Measurements from ENCODE around the gene ARHGEF28.

The ARHGEF28 gene

DNA sequence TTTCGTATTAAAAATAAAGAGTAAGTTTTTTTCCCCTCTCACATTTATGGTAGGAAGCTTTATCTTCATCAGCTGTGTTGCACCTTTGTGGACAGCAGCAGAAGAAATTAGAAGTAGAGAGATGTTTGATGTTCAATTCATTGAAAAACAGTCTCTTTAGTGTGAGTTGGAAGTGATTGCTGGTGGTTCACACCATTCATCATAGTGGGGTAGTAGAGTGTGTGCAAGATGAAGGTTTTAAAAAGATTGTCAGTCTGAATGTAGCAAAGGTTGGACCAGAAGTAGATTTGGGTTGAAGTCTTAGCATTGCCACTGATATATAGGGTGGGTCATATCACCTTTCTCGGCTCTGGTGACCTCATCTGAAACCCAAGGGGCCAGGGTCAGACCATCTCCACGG is 10.4 kb downstream of the ARHGEF28 start:
- TF ChIP-seq ZNF274 (IDR thresholded peaks at IDR 0.05; ENCODE audit: low read depth, low read length) = no peak
- no peak overlapping the region for H3K4me3 ChIP-seq (ENCODE audit: low read length)

DNA sequence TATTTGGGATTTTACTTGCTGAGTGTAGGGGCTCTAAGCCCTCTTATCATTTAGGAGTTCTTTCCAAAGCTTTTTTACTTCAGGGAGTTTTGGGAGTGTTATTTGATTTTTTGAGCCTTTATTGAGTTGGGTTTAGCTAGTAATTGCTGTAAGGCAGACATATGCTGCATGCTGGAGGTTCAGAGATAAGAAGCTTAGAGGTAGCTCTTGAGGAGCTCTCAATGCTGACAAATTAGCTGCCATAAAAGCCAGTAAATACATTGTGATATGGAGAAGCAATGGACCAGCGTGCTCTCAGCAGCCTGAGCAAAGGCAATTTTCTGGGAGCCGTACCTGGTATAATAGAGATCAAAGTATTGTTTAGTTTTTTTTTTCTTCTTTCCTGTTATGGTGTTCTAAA is 11.6 kb downstream of the ARHGEF28 start:
- TF ChIP-seq ZNF274 (IDR thresholded peaks at IDR 0.05; ENCODE audit: low read depth, low read length) = no peak

DNA sequence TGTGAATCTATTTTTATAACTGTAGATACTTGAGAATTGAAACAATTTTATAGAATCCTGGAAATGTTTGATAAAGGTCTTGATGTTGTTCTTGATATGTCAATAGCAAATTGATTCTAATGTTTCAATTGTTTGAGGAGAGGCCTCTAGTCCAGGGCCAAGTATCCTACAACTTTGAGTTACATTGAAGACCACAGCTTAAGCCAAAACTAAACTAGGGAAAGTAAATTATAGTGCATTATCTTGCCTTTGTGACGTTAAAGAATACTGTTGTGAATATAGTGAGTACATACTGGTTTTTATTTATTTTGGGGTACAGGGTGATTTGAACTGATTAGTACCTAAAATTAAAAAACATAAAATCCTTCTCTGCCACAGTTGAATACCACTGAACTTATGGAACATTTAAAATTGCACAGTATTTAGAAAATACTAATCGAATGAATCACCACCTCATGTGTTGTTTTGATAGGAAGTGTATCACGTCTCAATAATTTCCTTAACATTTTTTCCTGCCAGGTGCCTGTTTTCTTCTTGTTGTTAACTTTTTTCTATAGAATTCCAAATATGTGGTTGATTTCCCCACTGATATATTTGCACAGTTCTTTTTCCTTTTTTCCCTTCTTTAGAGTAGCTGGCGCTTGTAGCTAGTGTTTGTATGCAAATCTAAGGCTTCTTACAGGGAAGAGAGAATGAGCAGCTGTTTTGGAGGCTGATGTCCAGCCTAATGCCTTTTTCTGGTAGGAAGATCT is 12.5 kb downstream of the ARHGEF28 start:
- TF ChIP-seq ZNF274 (IDR thresholded peaks at IDR 0.05; ENCODE audit: low read depth, low read length) = no peak
- H3K4me3 ChIP-seq (ENCODE audit: low read length) = no peak overlapping the region

More for the DNA sequence above, 11.6 kb downstream of the ARHGEF28 start:
- H3K4me3 ChIP-seq (ENCODE audit: low read length) = no peak overlapping the region; the same call in 1 of the 2 replicates

DNA sequence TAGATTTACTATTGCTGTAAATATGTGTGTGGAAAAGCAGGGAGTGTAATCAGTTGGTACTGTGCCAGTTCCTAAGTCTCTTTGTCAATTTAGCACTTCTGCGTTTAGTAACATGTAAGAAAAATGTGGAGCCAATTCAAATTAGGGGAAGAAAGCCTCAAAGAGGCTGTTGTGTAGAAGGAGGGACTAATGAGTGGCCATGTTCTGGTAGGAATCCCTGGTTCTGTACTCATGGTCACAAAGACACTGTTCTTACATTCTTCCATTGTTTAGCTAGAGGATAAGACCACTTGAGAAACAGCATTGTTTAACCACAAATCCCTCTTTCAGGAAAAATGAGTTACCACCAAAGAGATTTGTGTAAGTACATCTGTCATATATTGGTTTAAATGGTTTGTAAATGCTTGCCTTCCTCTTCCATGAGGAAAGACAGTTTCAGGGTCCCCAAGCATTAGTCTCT is 14.9 kb downstream of the ARHGEF28 start:
- no peak for TF ChIP-seq ZNF274 (IDR thresholded peaks at IDR 0.05; ENCODE audit: low read depth, low read length)
- no peak overlapping the region for H3K4me3 ChIP-seq (ENCODE audit: low read length)

DNA sequence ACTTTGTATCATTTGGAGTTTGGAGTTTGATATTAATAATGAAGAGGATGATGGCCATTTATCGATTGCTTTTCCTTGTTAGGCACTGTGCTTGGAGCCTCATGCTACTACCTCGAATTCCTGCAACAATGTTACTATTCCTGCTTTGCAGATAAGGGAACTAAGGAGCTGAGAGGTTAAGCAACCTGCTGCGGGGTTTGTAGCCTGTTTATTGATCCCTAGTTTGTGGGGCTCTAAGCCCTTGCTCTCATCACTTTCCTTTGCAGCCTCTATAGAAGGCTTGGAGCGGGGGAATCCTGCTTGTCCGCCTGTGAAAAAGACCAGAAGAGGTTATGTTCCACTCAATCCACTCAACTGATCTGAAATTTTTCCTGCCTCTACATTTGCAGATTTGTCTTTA is 15.8 kb downstream of the ARHGEF28 start:
- no peak for TF ChIP-seq ZNF274 (IDR thresholded peaks at IDR 0.05; ENCODE audit: low read depth, low read length)
- no peak overlapping the region for H3K4me3 ChIP-seq (ENCODE audit: low read length)

DNA sequence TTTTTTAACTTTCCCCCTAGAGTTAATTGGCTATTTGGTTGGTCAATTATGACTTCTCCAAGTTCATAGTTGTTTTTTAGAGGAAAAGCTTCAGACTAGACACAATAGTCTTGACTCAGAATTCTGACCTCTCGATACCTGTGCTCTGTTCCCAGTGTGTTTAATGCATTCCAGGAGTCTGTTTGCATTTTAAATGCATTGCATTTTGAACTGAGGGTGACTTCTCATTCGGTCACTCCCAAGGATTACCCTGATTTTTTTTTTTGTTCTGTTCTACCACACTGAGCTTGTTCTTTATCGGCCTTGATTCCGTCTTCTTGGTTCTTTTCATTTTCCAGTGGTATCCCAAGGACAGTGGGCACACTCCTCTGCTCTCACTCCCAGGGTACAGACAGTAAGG is 16.3 kb downstream of the ARHGEF28 start:
- no peak for TF ChIP-seq ZNF274 (IDR thresholded peaks at IDR 0.05; ENCODE audit: low read depth, low read length)
- H3K4me3 ChIP-seq (ENCODE audit: low read length) = no peak overlapping the region

DNA sequence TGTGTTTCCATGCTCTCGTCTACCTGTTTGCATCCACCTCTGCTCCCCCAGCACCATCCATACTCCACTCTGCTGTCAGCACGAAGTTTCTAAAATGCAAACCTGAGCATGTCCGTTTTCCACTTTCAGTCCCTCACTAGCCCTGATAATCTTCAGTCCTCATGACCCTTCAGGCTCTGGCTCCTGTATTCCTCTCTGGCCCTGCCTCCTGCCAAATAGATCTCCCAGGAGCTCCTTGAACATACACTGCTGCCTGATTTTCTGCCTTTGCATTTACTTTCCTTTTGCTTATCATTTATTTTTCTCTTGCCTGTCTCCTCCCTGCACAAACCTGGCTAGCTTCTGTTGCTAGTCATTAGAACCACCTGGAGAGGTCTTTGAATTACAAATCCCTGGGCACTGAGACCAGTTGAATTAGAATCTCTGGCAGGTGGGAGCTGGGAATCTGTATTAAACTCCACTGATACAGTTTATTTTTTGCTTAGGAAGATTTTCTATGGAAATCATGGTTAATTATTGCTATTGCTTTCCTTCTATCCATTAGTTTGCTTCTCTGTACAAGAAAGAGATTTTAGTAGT is 18.5 kb downstream of the ARHGEF28 start:
- H3K4me3 ChIP-seq (ENCODE audit: low read length) = no peak overlapping the region
- no peak for TF ChIP-seq ZNF274 (IDR thresholded peaks at IDR 0.05; ENCODE audit: low read depth, low read length)

DNA sequence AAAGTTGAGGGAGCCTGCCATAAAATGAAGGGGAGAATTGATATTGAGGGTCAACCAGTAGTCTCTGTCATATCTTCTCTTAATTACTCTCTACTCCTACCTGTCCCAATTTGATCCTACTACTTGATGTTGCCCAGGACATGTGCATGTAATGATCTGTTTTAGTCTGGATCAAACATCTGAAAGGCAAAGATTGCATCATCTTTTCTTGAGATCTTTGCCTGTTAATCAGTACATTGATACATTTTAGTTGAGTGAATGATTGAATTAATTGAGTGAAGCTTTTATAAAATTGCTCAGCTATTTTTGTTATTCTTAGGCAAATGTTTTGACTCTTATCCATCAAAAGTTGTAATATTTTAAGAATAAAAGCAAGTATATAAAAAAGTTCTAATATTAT is 21.7 kb downstream of the ARHGEF28 start:
- H3K4me3 ChIP-seq (ENCODE audit: low read length) = no peak overlapping the region
- no peak for TF ChIP-seq ZNF274 (IDR thresholded peaks at IDR 0.05; ENCODE audit: low read depth, low read length)

DNA sequence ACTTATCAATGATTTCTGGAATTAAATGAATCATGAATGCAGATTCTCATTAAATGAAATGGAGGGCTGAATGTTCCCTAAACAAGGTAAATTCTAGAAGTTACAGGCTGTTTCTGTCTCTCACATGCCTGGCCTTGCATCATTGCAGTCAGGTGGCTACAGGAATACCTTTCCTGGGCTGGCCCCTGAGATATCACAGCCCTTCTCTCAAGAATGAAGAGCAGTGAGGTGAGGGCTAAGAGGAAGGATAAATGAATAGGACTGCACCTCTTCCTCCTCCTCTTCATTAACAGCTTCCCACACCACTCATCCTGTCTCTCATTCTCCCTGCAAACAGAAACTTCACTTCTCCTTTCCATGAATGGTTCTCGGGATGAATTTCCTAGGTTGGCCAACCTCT is 22.5 kb downstream of the ARHGEF28 start:
- TF ChIP-seq ZNF274 (IDR thresholded peaks at IDR 0.05; ENCODE audit: low read depth, low read length) = no peak
- no peak overlapping the region for H3K4me3 ChIP-seq (ENCODE audit: low read length)

DNA sequence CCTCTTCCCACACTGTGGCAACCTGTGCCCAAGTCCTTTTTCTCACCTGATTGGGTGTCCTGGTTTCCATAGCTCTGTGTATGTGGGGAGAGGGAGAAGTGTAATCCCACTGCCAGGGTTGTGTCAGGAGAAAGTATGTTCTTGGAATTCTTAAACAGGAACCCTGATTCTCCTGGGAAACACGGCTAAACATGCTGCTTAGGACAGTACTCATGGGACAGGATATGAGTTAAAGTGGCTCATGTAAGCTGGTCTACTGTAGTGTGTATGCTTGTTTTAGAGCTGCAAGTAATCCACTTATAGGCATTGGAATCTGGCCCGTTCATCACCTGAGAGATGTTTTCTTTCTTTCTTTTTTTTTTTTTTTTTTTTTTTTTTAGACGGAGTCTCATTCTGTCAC is 23.9 kb downstream of the ARHGEF28 start:
- no peak overlapping the region for H3K4me3 ChIP-seq (ENCODE audit: low read length)
- TF ChIP-seq ZNF274 (IDR thresholded peaks at IDR 0.05; ENCODE audit: low read depth, low read length) = no peak

DNA sequence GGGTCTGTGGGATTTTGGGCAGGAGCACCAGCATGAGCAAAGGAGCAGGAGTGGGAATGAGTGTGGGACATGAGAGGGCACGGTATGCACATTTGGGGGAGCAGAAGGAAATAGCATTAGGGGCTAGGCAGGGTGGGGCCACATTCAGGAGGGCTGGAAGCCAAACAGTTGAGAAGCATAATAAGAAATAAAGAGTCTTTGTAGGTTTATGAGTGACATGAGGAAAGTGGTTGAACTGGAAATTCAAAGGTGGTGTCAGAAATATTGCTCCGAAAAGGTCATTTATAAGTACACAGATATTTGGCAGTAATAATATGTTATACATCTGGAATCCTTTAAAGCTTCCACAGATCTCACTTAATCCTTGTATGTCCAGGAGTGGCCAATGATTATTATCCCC is 26.4 kb downstream of the ARHGEF28 start:
- TF ChIP-seq ZNF274 (IDR thresholded peaks at IDR 0.05; ENCODE audit: low read depth, low read length) = no peak
- no peak overlapping the region for H3K4me3 ChIP-seq (ENCODE audit: low read length)

DNA sequence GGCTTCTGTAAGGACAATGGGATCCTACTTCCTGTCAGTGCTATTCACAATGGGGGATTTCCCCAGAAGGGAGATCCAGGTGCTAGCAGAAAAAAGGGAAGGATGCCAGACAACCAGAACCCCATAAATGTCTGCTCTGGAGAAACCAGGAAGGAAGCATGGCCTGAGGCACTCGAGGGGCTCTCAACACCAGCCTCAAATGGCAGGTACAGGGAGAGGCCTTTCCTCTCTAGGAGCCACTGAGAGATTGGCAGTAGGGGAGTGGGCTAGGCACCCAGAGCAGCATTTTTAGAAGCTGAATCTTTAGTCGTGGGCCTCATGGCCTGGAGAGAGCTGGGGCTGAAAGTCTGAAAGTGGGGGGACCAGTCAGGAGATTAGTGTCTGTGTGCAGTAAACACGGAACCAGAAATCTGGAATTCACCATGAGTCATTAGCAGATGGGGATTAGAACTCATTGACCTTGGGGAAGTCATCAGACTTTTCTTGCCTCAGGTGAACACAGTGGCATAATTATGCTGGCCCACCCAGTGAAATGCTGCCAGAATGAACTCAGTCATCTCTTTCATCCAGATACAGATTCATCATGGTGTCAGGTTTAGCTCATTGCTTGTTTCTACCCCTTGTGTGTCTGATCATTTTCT is 28.3 kb downstream of the ARHGEF28 start:
- H3K4me3 ChIP-seq (ENCODE audit: low read length) = no peak overlapping the region
- no peak for TF ChIP-seq ZNF274 (IDR thresholded peaks at IDR 0.05; ENCODE audit: low read depth, low read length)

DNA sequence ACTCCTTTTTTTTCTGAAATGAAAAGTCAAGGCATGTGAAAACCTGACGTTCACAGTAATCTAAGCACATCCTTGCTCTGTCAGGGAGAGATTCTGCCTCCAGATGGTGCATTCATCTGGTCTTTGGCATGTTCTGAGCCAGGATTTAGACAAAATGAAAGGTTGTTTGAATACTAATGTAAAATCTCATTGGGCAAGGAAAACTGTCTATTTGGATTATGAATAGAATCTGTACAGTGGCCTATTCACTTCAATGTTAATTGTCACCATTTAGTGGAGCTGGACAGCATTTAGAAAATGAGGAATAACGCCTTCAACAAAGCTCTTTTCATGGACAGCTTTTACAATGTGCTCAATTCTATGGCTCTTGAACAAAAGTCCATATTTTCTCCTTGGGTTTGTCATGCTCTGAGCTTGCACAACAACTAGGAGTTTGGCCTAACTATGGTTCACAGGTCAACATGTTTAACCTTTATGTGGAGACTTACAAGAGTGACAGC is 28.9 kb downstream of the ARHGEF28 start:
- H3K4me3 ChIP-seq (ENCODE audit: low read length) = no peak overlapping the region
- TF ChIP-seq ZNF274 (IDR thresholded peaks at IDR 0.05; ENCODE audit: low read depth, low read length) = no peak

DNA sequence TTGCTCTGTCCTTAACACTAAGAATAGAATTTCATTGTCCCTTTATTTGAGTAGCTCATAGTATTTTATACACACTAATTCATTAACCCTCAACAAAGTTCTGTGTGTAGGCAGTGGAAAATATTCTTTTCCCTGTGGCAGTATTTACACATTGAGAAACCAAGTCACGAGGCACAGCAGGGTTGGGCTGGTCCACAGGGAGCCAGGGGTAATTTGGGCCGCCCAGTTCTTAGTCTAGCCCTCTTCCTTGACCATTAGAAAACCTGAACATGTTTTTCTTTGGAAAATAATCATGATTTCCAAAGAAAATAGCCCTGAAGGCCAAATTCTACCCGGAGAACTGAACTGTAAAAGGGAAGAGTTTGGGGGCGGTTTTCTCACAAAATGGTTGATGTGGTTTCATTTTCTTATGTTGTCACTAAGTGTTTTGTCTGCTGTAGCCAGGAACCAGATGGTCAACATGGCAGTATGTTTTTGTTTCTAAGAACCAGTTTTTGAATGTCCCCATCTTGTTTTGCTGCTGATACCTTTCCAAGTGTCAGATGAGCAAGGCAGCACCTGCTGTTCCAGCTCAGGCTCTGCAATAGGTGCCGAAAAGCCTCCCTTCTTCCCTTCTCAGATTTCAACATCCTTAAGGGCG is 29.6 kb downstream of the ARHGEF28 start:
- H3K4me3 ChIP-seq (ENCODE audit: low read length) = no peak overlapping the region
- TF ChIP-seq ZNF274 (IDR thresholded peaks at IDR 0.05; ENCODE audit: low read depth, low read length) = no peak

Data from GM08714 (cell line).